A549 (cell line): ENCODE data around the gene PTPRD. TPM values are rescaled to one million over a fixed set of nuclear protein-coding genes. Genes with fewer than 3 reads are reported as not detected.

Source experiments
- ATAC-seq, 2 experiments: fragments of 200-7000 bp in 1 of 2; fragments of >200 bp in 1 of 2; cut with Nextera tagmentation in 1 of 2; cut with Tn5 transposase in 1 of 2; 3 replicates each; pipeline versions ENCODE4 v1.8.0 to v1.9.1; 2018 to 2020; ENCODE audit warnings: mild to moderate bottlenecking in 1 of 2, moderate library complexity in 1 of 2
- CTCF ChIA-PET: fragments of 300-600 bp; sonication (Branson Sonifier 250); formaldehyde crosslinking; extraction: SDS; loops from one replicate; lab custom pipeline; 2021; ENCODE audit warnings: antibody characterized with exemption, inconsistent platforms; lab: Yijun Ruan, JAX
- POLR2A ChIA-PET: fragments of 350-600 bp; formaldehyde crosslinking; extraction: SDS; loops from one replicate; lab custom pipeline; 2021; ENCODE audit warnings: antibody characterized with exemption, inconsistent platforms; lab: Yijun Ruan, JAX
- DNase-seq, 2 experiments: peaks; one replicate each; pipeline versions ENCODE4 v3.0.0 to v3.0.0-alpha.2; 2011 to 2016; ENCODE audit warnings: low read depth in 1 of 2, low spot score in 1 of 2
- FAIRE-seq: peaks from 2 replicates; lab custom pipeline; 2011; peaks lifted over from hg19 to GRCh38; lab: Jason Lieb, UNC
- H3K27ac ChIP-seq, 2 experiments: fragments of >200 bp; sonication (Bioruptor Twin); formaldehyde crosslinking; 3 replicates each; pipeline ENCODE4 v1.5.1; 2016 to 2017
- H3K4me1 ChIP-seq: fragments of >200 bp; sonication (Bioruptor Twin); formaldehyde crosslinking; 3 replicates; pipeline ENCODE4 v1.6.1; 2016
- H3K4me2 ChIP-seq: fragments of >200 bp; sonication (Bioruptor Twin); formaldehyde crosslinking; 3 replicates; pipeline ENCODE4 v1.6.1; 2016
- H3K4me3 ChIP-seq: fragments of >200 bp; sonication (Bioruptor Twin); formaldehyde crosslinking; 3 replicates; pipeline ENCODE4 v1.5.1; 2016
- H3K9me3 ChIP-seq: fragments of >200 bp; sonication (Bioruptor Twin); formaldehyde crosslinking; 3 replicates; pipeline ENCODE4 v1.6.1; 2016
- ATOH8 ChIP-seq: fragments of 250-450 bp; sonication (Bioruptor Pico); IDR thresholded peaks from 2 replicates; pipeline ENCODE4 v1.5.0; 2020; ENCODE audit warnings: low read depth, mild to moderate bottlenecking, moderate library complexity
- BCL3 ChIP-seq: fragments of >200 bp; sonication (Bioruptor Twin); formaldehyde crosslinking; IDR thresholded peaks from 3 replicates; pipeline ENCODE4 v1.6.1; 2016
- BHLHE40 ChIP-seq: IDR thresholded peaks from 2 replicates; pipeline ENCODE4 v1.6.1; 2012; ENCODE audit warnings: low read depth, low read length, inconsistent platforms
- CBX2 ChIP-seq: fragments of 200-600 bp; sonication (generic); IDR thresholded peaks from 2 replicates; pipeline ENCODE4 v1.6.1; 2016; ENCODE audit warnings: low read depth, mild to moderate bottlenecking, borderline replicate concordance
- CBX8 ChIP-seq: fragments of 200-600 bp; sonication (generic); IDR thresholded peaks from 2 replicates; pipeline ENCODE4 v1.6.1; 2016
- CEBPB ChIP-seq, 2 experiments: fragments of >200 bp in 1 of 2; sonication (Bioruptor Twin) in 1 of 2; formaldehyde crosslinking in 1 of 2; IDR thresholded peaks; 2 replicates each; pipeline ENCODE4 v1.6.1; 2012 to 2016
- CTCF ChIP-seq: fragments of >200 bp; sonication (Bioruptor Twin); formaldehyde crosslinking; IDR thresholded peaks from 3 replicates; pipeline ENCODE4 v1.5.1; 2016
- EHMT2 ChIP-seq: fragments of 200-600 bp; sonication (generic); IDR thresholded peaks from 2 replicates; pipeline ENCODE4 v1.6.1; 2016; ENCODE audit warnings: antibody characterized with exemption, low read depth, mild to moderate bottlenecking, moderate library complexity
- EP300 ChIP-seq, 2 experiments: fragments of >200 bp; sonication (Bioruptor Twin); formaldehyde crosslinking; IDR thresholded peaks; 2 replicates in 1 of 2; 3 replicates in 1 of 2; pipeline ENCODE4 v1.6.1; 2016 to 2017
- FOSL2 ChIP-seq, 2 experiments: fragments of 450-650 bp in 1 of 2; fragments of >200 bp in 1 of 2; sonication (Bioruptor Twin) in 1 of 2; formaldehyde crosslinking; IDR thresholded peaks; 2 replicates each; pipeline versions ENCODE4 v1.5.0 to v1.6.1; 2016 to 2020; ENCODE audit warnings: mild to moderate bottlenecking in 1 of 2, moderate library complexity in 1 of 2
- GATA3 ChIP-seq: IDR thresholded peaks from 2 replicates; pipeline ENCODE4 v1.6.1; 2012; ENCODE audit warnings: borderline replicate concordance
- HEYL ChIP-seq: fragments of 250-450 bp; sonication (Bioruptor Pico); IDR thresholded peaks from 2 replicates; pipeline ENCODE4 v1.8.0; 2021; ENCODE audit warnings: mild to moderate bottlenecking, moderate library complexity
- HOXA7 ChIP-seq: fragments of 250-450 bp; sonication (Bioruptor Pico); IDR thresholded peaks from 2 replicates; pipeline ENCODE4 v1.5.0; 2020; ENCODE audit warnings: mild to moderate bottlenecking, moderate library complexity
- HOXB13 ChIP-seq: fragments of 250-450 bp; sonication (Bioruptor Pico); IDR thresholded peaks from 2 replicates; pipeline ENCODE4 v1.5.0; 2020; ENCODE audit warnings: low read depth, mild to moderate bottlenecking, moderate library complexity
- HOXB5 ChIP-seq: fragments of 250-450 bp; sonication (Bioruptor Pico); IDR thresholded peaks from 2 replicates; pipeline ENCODE4 v1.5.0; 2020; ENCODE audit warnings: mild to moderate bottlenecking, moderate library complexity
- JUNB ChIP-seq: fragments of >200 bp; sonication (Bioruptor Twin); formaldehyde crosslinking; IDR thresholded peaks from 2 replicates; pipeline ENCODE4 v1.6.1; 2016
- MAFK ChIP-seq: fragments of 450-650 bp; IDR thresholded peaks from 2 replicates; pipeline ENCODE4 v1.6.1; 2014; ENCODE audit not compliant: partially characterized antibody
- MAX ChIP-seq: IDR thresholded peaks from 2 replicates; pipeline ENCODE4 v1.6.1; 2012
- MAZ ChIP-seq: fragments of 150-350 bp; IDR thresholded peaks from 2 replicates; pipeline ENCODE4 v1.6.1; 2014; ENCODE audit warnings: antibody characterized with exemption, low read depth, low read length, borderline replicate concordance
- NFE2L2 ChIP-seq: fragments of 150-350 bp; conservative IDR thresholded peaks from 2 replicates; pipeline ENCODE4 v1.6.1; 2014; ENCODE audit warnings: low read length
- NPAS2 ChIP-seq: fragments of 250-450 bp; sonication (Bioruptor Pico); IDR thresholded peaks from 2 replicates; pipeline ENCODE4 v1.8.0; 2022; ENCODE audit warnings: mild to moderate bottlenecking, moderate library complexity, borderline replicate concordance
- REST ChIP-seq: fragments of 200-600 bp; sonication (generic); IDR thresholded peaks from 2 replicates; pipeline ENCODE4 v1.6.1; 2016; ENCODE audit warnings: antibody characterized with exemption, mild to moderate bottlenecking, moderate library complexity
- SMC3 ChIP-seq: fragments of >200 bp; sonication (Bioruptor Twin); formaldehyde crosslinking; IDR thresholded peaks from 3 replicates; pipeline ENCODE4 v1.6.1; 2018; ENCODE audit warnings: inconsistent platforms
- SREBF2 ChIP-seq: fragments of 450-650 bp; IDR thresholded peaks from 2 replicates; pipeline ENCODE4 v1.6.1; 2014; ENCODE audit warnings: mild to moderate bottlenecking, moderate library complexity
- USF2 ChIP-seq: fragments of 450-650 bp; IDR thresholded peaks from 2 replicates; pipeline ENCODE4 v1.6.1; 2014; ENCODE audit warnings: antibody characterized with exemption
- ZNF302 ChIP-seq: fragments of 250-450 bp; sonication (Bioruptor Pico); IDR thresholded peaks from 2 replicates; pipeline ENCODE4 v1.9.0; 2021; ENCODE audit warnings: inconsistent platforms, mild to moderate bottlenecking, moderate library complexity
- WGBS: methylation state at CpG from one replicate; pipeline ENCODE4 v1.1.6; 2017; ENCODE audit errors: missing lambda C conversion rate; 5-methylcytosine and 5-hydroxymethylcytosine counted together
- polyA plus RNA-seq, 4 experiments: library from polyadenylated mRNA; depleted of rRNA in 3 of 4; stranded (reverse); fragments of >200 nt; fragmentation: RNase III in 1 of 4; extraction: RNeasy Plus Mini Kit Qiagen cat#74134 plus additional on column Dnase treatment in 1 of 4; gene quantifications; 2 replicates in 3 of 4; 3 replicates in 1 of 4; pipeline ENCODE4 v1.2.3, GENCODE V29; 2011 to 2017

The PTPRD gene
- polyA plus RNA-seq, 2 of the 4 experiments (the other 2 are of a cell fraction): 0.39 to 1.3 TPM

- TF ChIP-seq MAX: no peak
- TF ChIP-seq SREBF2: no peak
- no peak for TF ChIP-seq ATOH8
- TF ChIP-seq BHLHE40: no peak
- TF ChIP-seq MAZ: no peak
- TF ChIP-seq JUNB: no peak
- TF ChIP-seq FOSL2 (IDR thresholded peaks at IDR 0.05): no peak
- TF ChIP-seq FOSL2 (CRISPR knock-in tag; IDR thresholded peaks at IDR 0.05): no peak
- no peak for TF ChIP-seq CBX8
- no peak for TF ChIP-seq HOXB5
- TF ChIP-seq MAFK: no peak
- TF ChIP-seq, all 56 proteins: peak for 0
Measured at GRCh38 chr9:8871396-8871795, 1741.4 kb downstream of the PTPRD start (continued).

- TF ChIP-seq GATA3 (no peak), REST (no peak), ZNF302 (no peak), EHMT2 (no peak), NPAS2 (CRISPR knock-in tag) (no peak)
- TF ChIP-seq, all 56 proteins: peak for 0
- ChIA-PET POLR2A (no interaction called here), CTCF (interaction anchor here (0.9 kb wide), 1 partner anchor 30 kb away, joined by 4 read pairs; no protein-coding TSS in a partner anchor)
- DNase-seq: no peak
- Histone ChIP-seq H3K27ac (no peak overlapping the region), H3K4me1 (no peaks in the 10 kb centered on the region), H3K4me3 (no peak overlapping the region), H3K9me3 (no peaks in the 10 kb centered on the region), H3K4me2 (no peak overlapping the region)
- 46% methylated on average over 3 of the region's 3 CpGs for WGBS
- no peak for ATAC-seq
- no peak for FAIRE-seq
Measured at GRCh38 chr9:8869812-8870211, 1743.0 kb downstream of the PTPRD start.

GRCh38 chr9:8868632-8869031 lies 1744.2 kb downstream of the PTPRD start:
- Histone ChIP-seq H3K4me2 (no peak overlapping the region), H3K27ac (no peak overlapping the region), H3K4me1 (no peaks in the 10 kb centered on the region), H3K4me3 (no peak overlapping the region), H3K9me3 (no peaks in the 10 kb centered on the region)
- no peak for ATAC-seq
- TF ChIP-seq BHLHE40 (no peak), NFE2L2 (no peak), GATA3 (no peak)
- FAIRE-seq: no peak
- DNase-seq: no peak
- 5% methylated on average over 1 of the region's 1 CpG for WGBS
- POLR2A ChIA-PET: no interaction called here
- CTCF ChIA-PET: no interaction called here

GRCh38 chr9:8867148-8867547 lies 1745.7 kb downstream of the PTPRD start:
- 14% methylated on average over 1 of the region's 1 CpG for WGBS
- H3K27ac ChIP-seq: no peak overlapping the region
- no peak for DNase-seq
- no peak overlapping the region for H3K4me2 ChIP-seq
- no peaks in the 10 kb centered on the region for H3K4me1 ChIP-seq
- H3K4me3 ChIP-seq: no peak overlapping the region
- H3K9me3 ChIP-seq: no peaks in the 10 kb centered on the region
- FAIRE-seq: no peak
- no peak for ATAC-seq
- CTCF ChIA-PET: no interaction called here
- POLR2A ChIA-PET: no interaction called here
- no peak for TF ChIP-seq HEYL (CRISPR knock-in tag)
- no peak for TF ChIP-seq CEBPB (IDR thresholded peaks at IDR 0.05)
- TF ChIP-seq CBX2: no peak
- no peak for TF ChIP-seq BCL3
- TF ChIP-seq MAZ: no peak
- TF ChIP-seq USF2: no peak
- TF ChIP-seq EP300 (IDR thresholded peaks at IDR 0.05): no peak
- TF ChIP-seq SMC3: no peak
- no peak for TF ChIP-seq HOXA7 (CRISPR knock-in tag)
- TF ChIP-seq CTCF: no peak
- no peak for TF ChIP-seq HOXB13 (CRISPR knock-in tag)
- TF ChIP-seq ZNF302: no peak
